Measurements from ENCODE around the gene ATPAF1. TPM values are rescaled to one million over a fixed set of nuclear protein-coding genes. Genes with fewer than 3 reads are reported as not detected.

The ATPAF1 gene
- total RNA-seq, 1 donor: 53.6 TPM

DNA sequence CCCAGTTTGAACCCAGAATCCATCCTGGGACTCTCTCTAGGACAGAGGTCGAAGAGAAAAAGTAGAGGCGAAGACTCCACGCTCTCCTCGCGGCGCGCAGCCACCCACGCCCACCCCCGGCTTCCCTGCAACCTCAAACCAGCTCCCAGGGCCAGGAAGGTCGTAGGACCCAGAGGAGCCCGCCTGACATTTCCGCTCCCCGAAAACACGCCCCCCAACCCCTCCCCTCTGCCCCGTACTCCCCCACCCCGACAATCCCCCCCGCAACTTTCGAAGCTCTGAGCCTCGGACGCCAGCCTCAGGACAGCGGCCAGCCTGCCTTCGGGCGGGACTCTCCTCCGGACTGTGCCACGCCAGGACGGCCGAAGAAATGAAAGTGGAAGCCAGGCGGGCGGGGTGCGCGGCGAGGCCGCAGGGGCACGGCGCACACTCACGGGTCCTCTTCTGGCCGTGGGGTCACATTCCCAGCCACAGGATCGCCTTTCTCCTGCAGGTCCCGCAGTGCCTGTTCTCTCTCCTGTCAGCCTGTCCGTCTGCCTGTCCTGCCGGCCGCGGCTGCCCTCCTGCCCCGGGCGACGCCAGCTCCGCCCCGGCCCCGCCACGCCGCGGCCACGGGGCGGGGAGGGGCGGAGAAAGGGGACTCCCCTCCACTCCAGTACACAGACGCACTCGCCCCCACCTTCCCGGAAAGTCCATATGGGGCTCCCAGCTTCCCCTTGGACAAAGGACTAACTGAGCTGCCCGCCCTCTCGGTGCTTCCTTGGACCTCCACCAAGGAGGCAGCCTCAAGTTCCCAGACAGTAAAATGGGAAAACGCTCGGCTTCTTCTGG is 51.7 kb downstream of the ATPAF1 start, which contains the start of gene MOB3C:
Gene MOB3C (minus strand): TSS at position 535 of the 831 bp plus-strand sequence. CDS start 3,490 bp downstream, outside the sequence.
- H4K20me1 ChIP-seq (ENCODE audit: insufficient read depth, low read length): peaks cover 24% of the 10 kb centered on the region
- TF ChIP-seq, protein P1, sequence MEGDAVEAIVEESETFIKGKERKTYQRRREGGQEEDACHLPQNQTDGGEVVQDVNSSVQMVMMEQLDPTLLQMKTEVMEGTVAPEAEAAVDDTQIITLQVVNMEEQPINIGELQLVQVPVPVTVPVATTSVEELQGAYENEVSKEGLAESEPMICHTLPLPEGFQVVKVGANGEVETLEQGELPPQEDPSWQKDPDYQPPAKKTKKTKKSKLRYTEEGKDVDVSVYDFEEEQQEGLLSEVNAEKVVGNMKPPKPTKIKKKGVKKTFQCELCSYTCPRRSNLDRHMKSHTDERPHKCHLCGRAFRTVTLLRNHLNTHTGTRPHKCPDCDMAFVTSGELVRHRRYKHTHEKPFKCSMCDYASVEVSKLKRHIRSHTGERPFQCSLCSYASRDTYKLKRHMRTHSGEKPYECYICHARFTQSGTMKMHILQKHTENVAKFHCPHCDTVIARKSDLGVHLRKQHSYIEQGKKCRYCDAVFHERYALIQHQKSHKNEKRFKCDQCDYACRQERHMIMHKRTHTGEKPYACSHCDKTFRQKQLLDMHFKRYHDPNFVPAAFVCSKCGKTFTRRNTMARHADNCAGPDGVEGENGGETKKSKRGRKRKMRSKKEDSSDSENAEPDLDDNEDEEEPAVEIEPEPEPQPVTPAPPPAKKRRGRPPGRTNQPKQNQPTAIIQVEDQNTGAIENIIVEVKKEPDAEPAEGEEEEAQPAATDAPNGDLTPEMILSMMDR (IDR thresholded peaks at IDR 0.05; ENCODE audit: extremely low read depth, low read depth, low read length): no peak
- H3K4me3 ChIP-seq (ENCODE audit: insufficient read depth, low read length): peak within 1 kb of the TSS; percentile 90
- H3K79me2 ChIP-seq (ENCODE audit: insufficient read depth, low read length): peaks cover 34% of the 10 kb centered on the region
- H2AFZ ChIP-seq (ENCODE audit: low read length): peak within 1 kb of the TSS; percentile 92
- DNase-seq (ENCODE audit: insufficient read length, low spot score, missing footprints): peak; percentile 96
- peak within 1 kb of the TSS; percentile 86 for H3K27ac ChIP-seq (ENCODE audit: low read depth, low read length)
- H3K4me2 ChIP-seq (ENCODE audit: insufficient read depth, low read length): peak within 1 kb of the TSS; percentile 85
- H3K9me3 ChIP-seq (ENCODE audit: low read depth, low read length): no peaks in the 10 kb centered on the region
- H3K36me3 ChIP-seq (ENCODE audit: insufficient read depth, low read length): peaks cover 6% of the 10 kb centered on the region
- H3K4me1 ChIP-seq (ENCODE audit: insufficient read depth, low read length): peaks cover 38% of the 10 kb centered on the region
- H3K27me3 ChIP-seq (ENCODE audit: insufficient read depth, low read length): no peaks in the 10 kb centered on the region

DNA sequence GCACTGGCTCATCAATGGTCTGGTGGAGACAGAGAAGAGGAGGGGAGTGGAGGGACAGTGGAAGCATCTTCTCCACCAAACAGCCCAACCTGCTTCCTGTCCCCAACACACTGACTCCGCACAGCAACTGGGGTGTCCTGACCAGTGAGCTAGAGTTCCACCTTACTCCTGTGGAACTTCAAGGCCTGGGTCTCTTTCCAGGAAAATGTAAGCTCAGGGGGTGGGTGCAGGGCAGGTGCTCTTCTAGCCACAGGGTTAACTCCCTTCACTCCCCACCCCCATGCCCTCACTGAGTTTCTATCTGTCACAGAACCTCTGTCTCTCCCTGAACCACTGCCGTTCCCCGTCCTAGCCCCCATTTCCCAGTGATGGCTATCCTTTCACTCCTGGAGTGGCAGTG is 52.4 kb downstream of the ATPAF1 start:
- Histone ChIP-seq H3K27ac (ENCODE audit: low read depth, low read length) (peak overlapping the region; percentile 0), H3K4me3 (ENCODE audit: insufficient read depth, low read length) (peak overlapping the region; percentile 90), H3K4me2 (ENCODE audit: insufficient read depth, low read length) (peak overlapping the region; percentile 85), H3K9me3 (ENCODE audit: low read depth, low read length) (no peaks in the 10 kb centered on the region), H2AFZ (ENCODE audit: low read length) (peak overlapping the region; percentile 66), H3K4me1 (ENCODE audit: insufficient read depth, low read length) (peaks cover 33% of the 10 kb centered on the region), H4K20me1 (ENCODE audit: insufficient read depth, low read length) (peaks cover 24% of the 10 kb centered on the region), H3K36me3 (ENCODE audit: insufficient read depth, low read length) (peaks cover 8% of the 10 kb centered on the region), H3K27me3 (ENCODE audit: insufficient read depth, low read length) (no peaks in the 10 kb centered on the region), H3K79me2 (ENCODE audit: insufficient read depth, low read length) (peaks cover 41% of the 10 kb centered on the region)
- peak; percentile 74 for DNase-seq (ENCODE audit: insufficient read length, low spot score, missing footprints)
- TF ChIP-seq, protein P1 (IDR thresholded peaks at IDR 0.05; ENCODE audit: extremely low read depth, low read depth, low read length): no peak

DNA sequence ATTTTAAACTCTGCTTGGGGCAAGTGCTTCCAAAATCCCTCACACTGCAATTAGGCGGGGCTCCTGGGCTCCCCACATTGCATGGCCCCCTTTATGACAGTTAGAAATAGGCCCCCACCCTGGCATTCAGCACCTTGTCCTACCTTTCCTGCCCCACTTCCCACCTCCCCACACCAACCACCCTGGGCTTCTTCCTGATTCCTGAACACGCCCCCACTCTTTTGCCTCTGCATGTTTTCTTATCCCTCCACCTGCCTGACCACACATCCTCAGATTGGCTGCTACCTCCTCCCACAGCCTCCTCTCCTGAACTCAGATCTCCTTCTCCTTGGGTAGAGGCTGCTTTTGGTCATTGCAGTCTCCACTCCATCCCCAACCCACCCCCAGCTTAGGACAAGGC is 53.1 kb downstream of the ATPAF1 start:
- Histone ChIP-seq H3K79me2 (ENCODE audit: insufficient read depth, low read length) (peaks cover 41% of the 10 kb centered on the region), H3K27me3 (ENCODE audit: insufficient read depth, low read length) (no peaks in the 10 kb centered on the region), H3K4me3 (ENCODE audit: insufficient read depth, low read length) (peak overlapping the region; percentile 90), H3K27ac (ENCODE audit: low read depth, low read length) (no peak overlapping the region), H2AFZ (ENCODE audit: low read length) (no peak overlapping the region), H3K4me1 (ENCODE audit: insufficient read depth, low read length) (peaks cover 33% of the 10 kb centered on the region), H4K20me1 (ENCODE audit: insufficient read depth, low read length) (peaks cover 24% of the 10 kb centered on the region), H3K9me3 (ENCODE audit: low read depth, low read length) (no peaks in the 10 kb centered on the region), H3K4me2 (ENCODE audit: insufficient read depth, low read length) (peak overlapping the region; percentile 85), H3K36me3 (ENCODE audit: insufficient read depth, low read length) (peaks cover 11% of the 10 kb centered on the region)
- TF ChIP-seq, protein P1 (IDR thresholded peaks at IDR 0.05; ENCODE audit: extremely low read depth, low read depth, low read length): no peak
- DNase-seq (ENCODE audit: insufficient read length, low spot score, missing footprints): no peak

DNA sequence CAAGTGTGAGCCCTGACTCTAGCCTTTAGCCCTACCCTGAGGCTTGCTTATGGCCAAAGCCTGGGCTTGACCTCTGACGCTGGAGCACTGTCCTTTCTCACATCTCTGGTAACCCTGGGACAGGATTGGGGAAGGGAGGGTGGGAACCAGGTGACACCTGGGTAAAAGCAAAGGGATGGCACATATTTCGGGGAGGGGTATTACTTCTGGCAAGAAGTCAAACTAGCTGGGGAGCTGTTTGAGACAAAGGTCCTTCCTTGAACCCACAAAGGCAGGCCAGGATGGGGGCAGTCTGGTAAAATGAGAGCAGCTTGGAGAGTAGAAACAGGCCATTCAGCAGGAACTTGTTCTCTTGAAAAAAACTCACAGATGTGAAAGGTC is 53.6 kb downstream of the ATPAF1 start:
- Histone ChIP-seq H4K20me1 (ENCODE audit: insufficient read depth, low read length) (peaks cover 24% of the 10 kb centered on the region), H3K4me1 (ENCODE audit: insufficient read depth, low read length) (peaks cover 33% of the 10 kb centered on the region), H3K9me3 (ENCODE audit: low read depth, low read length) (no peaks in the 10 kb centered on the region), H3K79me2 (ENCODE audit: insufficient read depth, low read length) (peaks cover 41% of the 10 kb centered on the region), H3K27ac (ENCODE audit: low read depth, low read length) (no peak overlapping the region), H3K36me3 (ENCODE audit: insufficient read depth, low read length) (peaks cover 15% of the 10 kb centered on the region), H3K4me3 (ENCODE audit: insufficient read depth, low read length) (no peak overlapping the region), H3K4me2 (ENCODE audit: insufficient read depth, low read length) (peak overlapping the region; percentile 12), H3K27me3 (ENCODE audit: insufficient read depth, low read length) (no peaks in the 10 kb centered on the region), H2AFZ (ENCODE audit: low read length) (no peak overlapping the region)
- TF ChIP-seq, protein P1 (IDR thresholded peaks at IDR 0.05; ENCODE audit: extremely low read depth, low read depth, low read length): no peak
- no peak for DNase-seq (ENCODE audit: insufficient read length, low spot score, missing footprints)
